SK-N-SH (cell line): ENCODE data around the gene SPIRE2. TPM values are rescaled to one million over a fixed set of nuclear protein-coding genes. Genes with fewer than 3 reads are reported as not detected.

ENCODE experiments used
- CTCF ChIA-PET: fragments of 300-600, 350-600 bp; formaldehyde crosslinking; extraction: SDS; loops from one replicate; lab custom pipeline; 2021; lab: Yijun Ruan, JAX
- POLR2A ChIA-PET: fragments of 350-600 bp; sonication (Branson Sonifier 250); formaldehyde crosslinking; extraction: SDS; loops from one replicate; lab custom pipeline; 2020; ENCODE audit warnings: antibody characterized with exemption, inconsistent platforms; lab: Yijun Ruan, JAX
- DNase-seq: peaks from one replicate; pipeline ENCODE4 v3.0.0; 2012
- H2AFZ ChIP-seq: fragments of 200-600 bp; sonication (generic); 2 replicates; pipeline ENCODE4 v1.8.1; 2016; ENCODE audit warnings: antibody characterized with exemption, mild to moderate bottlenecking, low read depth
- H3F3A ChIP-seq: fragments of 200-600 bp; sonication (generic); replicated peaks from 2 replicates; pipeline ENCODE3; 2016; ENCODE audit warnings: antibody characterized with exemption, mild to moderate bottlenecking; ENCODE audit not compliant: insufficient read depth
- H3K27ac ChIP-seq, 2 experiments: fragments of 200-500 bp in 1 of 2; fragments of 200-600 bp in 1 of 2; sonication (Bioruptor generic) in 1 of 2; sonication (generic), shearing (Covaris generic) in 1 of 2; 2 replicates each; pipeline versions ENCODE4 v1.5.1 to v1.6.1; 2014 to 2016; ENCODE audit warnings: low read depth in 2 of 2, inconsistent platforms in 1 of 2, low read length in 1 of 2, mild to moderate bottlenecking in 1 of 2, mixed read lengths in 1 of 2
- H3K27me3 ChIP-seq: fragments of 200-600 bp; sonication (generic), shearing (Covaris generic); 2 replicates; pipeline ENCODE4 v1.6.1; 2016; ENCODE audit warnings: mixed run types; ENCODE audit not compliant: insufficient read depth
- H3K36me3 ChIP-seq, 2 experiments: fragments of 200-500 bp in 1 of 2; fragments of 200-600 bp in 1 of 2; sonication (Bioruptor generic) in 1 of 2; sonication (generic) in 1 of 2; replicated peaks in 1 of 2; 2 replicates each; pipeline versions ENCODE3 to v1.5.1; 2014 to 2016; ENCODE audit warnings: low read length in 1 of 2, mild to moderate bottlenecking in 1 of 2; ENCODE audit not compliant: insufficient read depth in 2 of 2, control insufficient read depth in 1 of 2
- H3K4me1 ChIP-seq, 2 experiments: fragments of 200-500 bp in 1 of 2; fragments of 200-600 bp in 1 of 2; sonication (Bioruptor generic) in 1 of 2; sonication (generic), shearing (Covaris generic) in 1 of 2; 2 replicates each; pipeline versions ENCODE4 v1.5.1 to v1.6.1; 2014 to 2016; ENCODE audit warnings: low read depth in 1 of 2, low read length in 1 of 2, mixed run types in 1 of 2; ENCODE audit not compliant: insufficient read depth in 2 of 2, control insufficient read depth in 1 of 2
- H3K4me2 ChIP-seq: fragments of 200-600 bp; sonication (generic), shearing (Covaris generic); 2 replicates; pipeline ENCODE4 v1.6.1; 2017; ENCODE audit warnings: mixed run types
- H3K4me3 ChIP-seq, 2 experiments: fragments of 200-500 bp in 1 of 2; fragments of 200-600 bp in 1 of 2; sonication (Bioruptor generic) in 1 of 2; sonication (generic), shearing (Covaris generic) in 1 of 2; 2 replicates each; pipeline versions ENCODE4 v1.5.1 to v1.8.1; 2014 to 2016; ENCODE audit warnings: low read depth in 2 of 2, inconsistent platforms in 1 of 2, low read length in 1 of 2, mild to moderate bottlenecking in 1 of 2, mixed read lengths in 1 of 2, moderate library complexity in 1 of 2
- H3K79me2 ChIP-seq: fragments of 200-600 bp; sonication (generic); 2 replicates; pipeline ENCODE4 v1.8.1; 2017; ENCODE audit warnings: mild to moderate bottlenecking; ENCODE audit not compliant: insufficient read depth
- H3K9ac ChIP-seq: fragments of 200-600 bp; sonication (generic); 2 replicates; pipeline ENCODE4 v1.6.1; 2017; ENCODE audit warnings: mixed run types
- H3K9me2 ChIP-seq: fragments of 200-600 bp; sonication (generic); 2 replicates; pipeline ENCODE4 v1.6.1; 2017; ENCODE audit warnings: mixed run types
- H3K9me3 ChIP-seq: fragments of 200-600 bp; sonication (generic); 2 replicates; pipeline ENCODE4 v1.6.1; 2017; ENCODE audit warnings: mixed run types, mild to moderate bottlenecking, moderate library complexity
- H4K20me1 ChIP-seq: fragments of 200-600 bp; sonication (generic); 2 replicates; pipeline ENCODE4 v1.6.1; 2017; ENCODE audit warnings: mild to moderate bottlenecking, mixed run types; ENCODE audit not compliant: insufficient read depth
- CHD2 ChIP-seq: fragments of 150-350 bp; IDR thresholded peaks from 2 replicates; pipeline ENCODE4 v1.6.1; 2018; ENCODE audit warnings: low read length; ENCODE audit not compliant: partially characterized antibody
- EP300 ChIP-seq, 2 experiments: IDR thresholded peaks; 2 replicates each; pipeline versions ENCODE4 v1.4.0 to v1.6.1; 2012; ENCODE audit warnings: borderline replicate concordance in 1 of 2, low read depth in 1 of 2, low read length in 1 of 2
- EZH2phosphoT487 ChIP-seq: fragments of 200-600 bp; sonication (generic); IDR thresholded peaks from 2 replicates; pipeline ENCODE4 v1.6.1; 2017; ENCODE audit warnings: low read depth, mixed run types, mild to moderate bottlenecking, antibody characterized with exemption, moderate library complexity, borderline replicate concordance
- GABPA ChIP-seq: IDR thresholded peaks from 2 replicates; pipeline ENCODE4 v1.4.0; 2012; ENCODE audit warnings: low read depth, mild to moderate bottlenecking
- JUND ChIP-seq: IDR thresholded peaks from 2 replicates; pipeline ENCODE4 v1.4.0; 2012
- MEF2A ChIP-seq: IDR thresholded peaks from 2 replicates; pipeline ENCODE4 v1.4.0; 2012; ENCODE audit warnings: low read depth, borderline replicate concordance
- MXI1 ChIP-seq: IDR thresholded peaks from 2 replicates; pipeline ENCODE4 v1.6.1; 2012; ENCODE audit warnings: mild to moderate bottlenecking, low read depth, low read length, improper control_type of control experiment
- NFIC ChIP-seq: IDR thresholded peaks from 2 replicates; pipeline ENCODE4 v1.4.0; 2012; ENCODE audit warnings: borderline replicate concordance
- NRF1 ChIP-seq: IDR thresholded peaks from 2 replicates; pipeline ENCODE4 v1.6.1; 2012; ENCODE audit warnings: low read depth, mild to moderate bottlenecking, low read length
- POLR2AphosphoS5 ChIP-seq: IDR thresholded peaks from 2 replicates; pipeline ENCODE4 v1.6.1; 2012; ENCODE audit warnings: low read depth, low read length
- RAD21 ChIP-seq: IDR thresholded peaks from 2 replicates; pipeline ENCODE4 v1.6.1; 2012; ENCODE audit warnings: mild to moderate bottlenecking, low read length
- RFX5 ChIP-seq: IDR thresholded peaks from 2 replicates; pipeline ENCODE4 v1.6.1; 2012; ENCODE audit warnings: mild to moderate bottlenecking, improper control_type of control experiment, low read length
- RXRA ChIP-seq: IDR thresholded peaks from 2 replicates; pipeline ENCODE4 v1.4.0; 2012; ENCODE audit warnings: low read depth, mild to moderate bottlenecking, borderline replicate concordance
- SMC3 ChIP-seq: IDR thresholded peaks from 2 replicates; pipeline ENCODE4 v1.6.1; 2012; ENCODE audit warnings: low read depth, low read length, improper control_type of control experiment
- TCF12 ChIP-seq: IDR thresholded peaks from 2 replicates; pipeline ENCODE4 v1.4.0; 2012
- TEAD4 ChIP-seq: IDR thresholded peaks from 2 replicates; pipeline ENCODE4 v1.4.0; 2012; ENCODE audit warnings: mild to moderate bottlenecking, borderline replicate concordance; ENCODE audit not compliant: insufficient read depth
- WGBS: methylation state at CpG from one replicate; pipeline ENCODE4 v1.1.6; 2017; ENCODE audit warnings: low lambda C conversion rate; 5-methylcytosine and 5-hydroxymethylcytosine counted together
- polyA plus RNA-seq, 3 experiments: library from polyadenylated mRNA; depleted of rRNA; stranded (reverse); fragments of >200 nt; gene quantifications; 2 replicates each; pipeline ENCODE4 v1.2.3, GENCODE V29; 2012
- TF ChIP-seq, protein P1 (sequence below): fragments of 150-350 bp; IDR thresholded peaks from 2 replicates; pipeline ENCODE4 v1.6.1; 2017; ENCODE audit warnings: antibody characterized with exemption, low read length, low read depth, borderline replicate concordance
- TF ChIP-seq, protein P2 (sequence below): fragments of 150-350 bp; IDR thresholded peaks from 2 replicates; pipeline ENCODE4 v1.6.1; 2016; ENCODE audit warnings: mild to moderate bottlenecking, low read depth, low read length
- TF ChIP-seq, protein P3 (sequence below): fragments of 200-600 bp; sonication (generic); IDR thresholded peaks from 2 replicates; pipeline ENCODE4 v1.6.1; 2017; ENCODE audit warnings: antibody characterized with exemption, mild to moderate bottlenecking, moderate library complexity
- TF ChIP-seq, protein P4 (sequence below): IDR thresholded peaks from 2 replicates; pipeline ENCODE4 v1.4.0; 2012; ENCODE audit warnings: low read depth, borderline replicate concordance

SPIRE2 gene
- polyA plus RNA-seq, 1 of the 3 experiments (the other 2 are of a cell fraction), result 15.3 TPM

DNA sequence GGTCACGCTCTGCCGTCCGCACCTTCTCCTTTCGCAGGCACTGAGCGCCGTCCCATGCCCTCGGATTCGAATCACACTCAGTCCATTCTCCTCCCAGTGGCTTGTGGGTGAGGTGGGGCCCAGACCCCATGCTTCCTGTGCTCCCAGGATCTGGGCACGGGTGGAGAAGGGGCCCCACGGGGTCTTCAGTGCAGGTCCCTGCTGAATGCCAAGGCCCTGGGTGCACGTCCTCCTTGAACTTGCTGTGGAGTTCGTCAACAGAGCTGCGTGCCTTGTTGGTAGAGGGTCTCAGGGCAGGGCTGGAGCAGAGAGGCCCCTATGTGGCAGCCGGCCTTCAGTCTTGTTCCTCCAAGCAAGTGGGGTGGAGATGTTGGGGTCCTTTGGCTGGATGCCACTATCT, 83.1 kb downstream of the SPIRE2 start:
- H3K27me3 ChIP-seq, result no peaks in the 10 kb centered on the region
- CTCF ChIA-PET, result interaction anchor here (1.0 to 7.0 kb wide), 6 partner anchors 7 to 187 kb away, joined by 3 to 53 read pairs (median 8); partner anchors contain the start of genes MC1R, TCF25 and TUBB3
- no peak overlapping the region for H3K27ac ChIP-seq
- no peak overlapping the region for H2AFZ ChIP-seq
- H3K9me2 ChIP-seq, result no peaks in the 10 kb centered on the region
- no peak overlapping the region for H3K9ac ChIP-seq
- H3K79me2 ChIP-seq, result no peaks in the 10 kb centered on the region
- no peaks in the 10 kb centered on the region for H3K9me3 ChIP-seq
- TF ChIP-seq MXI1 (no peak), EZH2phosphoT487 (no peak), TEAD4 (no peak), CHD2 (no peak), JUND (no peak), RFX5 (no peak), NRF1 (no peak)
- TF ChIP-seq, protein P1, sequence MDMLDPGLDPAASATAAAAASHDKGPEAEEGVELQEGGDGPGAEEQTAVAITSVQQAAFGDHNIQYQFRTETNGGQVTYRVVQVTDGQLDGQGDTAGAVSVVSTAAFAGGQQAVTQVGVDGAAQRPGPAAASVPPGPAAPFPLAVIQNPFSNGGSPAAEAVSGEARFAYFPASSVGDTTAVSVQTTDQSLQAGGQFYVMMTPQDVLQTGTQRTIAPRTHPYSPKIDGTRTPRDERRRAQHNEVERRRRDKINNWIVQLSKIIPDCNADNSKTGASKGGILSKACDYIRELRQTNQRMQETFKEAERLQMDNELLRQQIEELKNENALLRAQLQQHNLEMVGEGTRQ, result no peak
- POLR2A ChIA-PET, result interaction anchor here (0.7 kb wide), 1 partner anchor 13 kb away, joined by 3 read pairs; no protein-coding TSS in a partner anchor
- H4K20me1 ChIP-seq, result no peaks in the 10 kb centered on the region
- H3K36me3 ChIP-seq, result peaks cover 16 to 32% of the 10 kb centered on the region in 2 experiments
- H3F3A ChIP-seq, result peaks cover 11% of the 10 kb centered on the region
- DNase-seq, result no peak
- 95% methylated on average over 11 of the region's 14 CpGs for WGBS
- H3K4me1 ChIP-seq, result peaks cover 0 to 3% of the 10 kb centered on the region in 2 experiments; a peak in 1 of 4 replicates
- H3K4me2 ChIP-seq, result no peak overlapping the region
- H3K4me3 ChIP-seq, result no peak overlapping the region

DNA sequence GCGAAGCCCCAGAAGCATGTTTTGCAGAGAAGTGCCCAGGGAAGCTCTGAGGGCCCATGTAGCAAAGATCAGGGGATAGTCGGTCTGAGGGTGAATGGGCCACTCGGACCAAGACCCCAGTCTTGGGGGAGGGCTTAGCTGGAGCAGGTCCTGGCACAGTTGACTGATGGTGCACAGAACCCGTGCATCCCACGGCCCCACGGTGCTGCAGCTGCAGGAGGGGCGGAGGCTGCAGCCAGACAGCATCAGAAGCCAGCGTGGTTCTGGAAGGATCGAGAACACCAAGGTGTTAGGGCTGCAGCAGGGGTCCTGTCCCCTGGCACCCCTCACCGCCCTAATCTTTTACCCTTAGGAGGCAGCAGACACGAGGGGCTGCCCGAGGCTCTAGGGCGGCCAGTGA, 83.9 kb downstream of the SPIRE2 start:
- WGBS, result 97% methylated on average over 3 of the region's 13 CpGs
- POLR2A ChIA-PET, result interaction anchor here (0.7 to 1.4 kb wide), 2 partner anchors 10 to 12 kb away, joined by 3 to 6 read pairs; no protein-coding TSS in a partner anchor

More for the DNA sequence above, 83.9 kb downstream of the SPIRE2 start:
- Histone ChIP-seq H3K4me1 (peaks cover 0 to 3% of the 10 kb centered on the region in 2 experiments; a peak in 1 of 4 replicates), H3K27me3 (no peaks in the 10 kb centered on the region), H3K9me3 (no peaks in the 10 kb centered on the region), H3F3A (peaks cover 11% of the 10 kb centered on the region), H3K4me2 (no peak overlapping the region), H3K9ac (no peak overlapping the region), H3K36me3 (peaks cover 16 to 25% of the 10 kb centered on the region in 2 experiments), H3K9me2 (no peaks in the 10 kb centered on the region), H3K79me2 (no peaks in the 10 kb centered on the region), H3K27ac (no peak overlapping the region), H2AFZ (no peak overlapping the region), H4K20me1 (no peaks in the 10 kb centered on the region), H3K4me3 (no peak overlapping the region)
- no peak for TF ChIP-seq RXRA
- TF ChIP-seq, protein P2, sequence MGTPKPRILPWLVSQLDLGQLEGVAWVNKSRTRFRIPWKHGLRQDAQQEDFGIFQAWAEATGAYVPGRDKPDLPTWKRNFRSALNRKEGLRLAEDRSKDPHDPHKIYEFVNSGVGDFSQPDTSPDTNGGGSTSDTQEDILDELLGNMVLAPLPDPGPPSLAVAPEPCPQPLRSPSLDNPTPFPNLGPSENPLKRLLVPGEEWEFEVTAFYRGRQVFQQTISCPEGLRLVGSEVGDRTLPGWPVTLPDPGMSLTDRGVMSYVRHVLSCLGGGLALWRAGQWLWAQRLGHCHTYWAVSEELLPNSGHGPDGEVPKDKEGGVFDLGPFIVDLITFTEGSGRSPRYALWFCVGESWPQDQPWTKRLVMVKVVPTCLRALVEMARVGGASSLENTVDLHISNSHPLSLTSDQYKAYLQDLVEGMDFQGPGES, result no peak
- TF ChIP-seq, protein P3, sequence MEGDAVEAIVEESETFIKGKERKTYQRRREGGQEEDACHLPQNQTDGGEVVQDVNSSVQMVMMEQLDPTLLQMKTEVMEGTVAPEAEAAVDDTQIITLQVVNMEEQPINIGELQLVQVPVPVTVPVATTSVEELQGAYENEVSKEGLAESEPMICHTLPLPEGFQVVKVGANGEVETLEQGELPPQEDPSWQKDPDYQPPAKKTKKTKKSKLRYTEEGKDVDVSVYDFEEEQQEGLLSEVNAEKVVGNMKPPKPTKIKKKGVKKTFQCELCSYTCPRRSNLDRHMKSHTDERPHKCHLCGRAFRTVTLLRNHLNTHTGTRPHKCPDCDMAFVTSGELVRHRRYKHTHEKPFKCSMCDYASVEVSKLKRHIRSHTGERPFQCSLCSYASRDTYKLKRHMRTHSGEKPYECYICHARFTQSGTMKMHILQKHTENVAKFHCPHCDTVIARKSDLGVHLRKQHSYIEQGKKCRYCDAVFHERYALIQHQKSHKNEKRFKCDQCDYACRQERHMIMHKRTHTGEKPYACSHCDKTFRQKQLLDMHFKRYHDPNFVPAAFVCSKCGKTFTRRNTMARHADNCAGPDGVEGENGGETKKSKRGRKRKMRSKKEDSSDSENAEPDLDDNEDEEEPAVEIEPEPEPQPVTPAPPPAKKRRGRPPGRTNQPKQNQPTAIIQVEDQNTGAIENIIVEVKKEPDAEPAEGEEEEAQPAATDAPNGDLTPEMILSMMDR, result no peak
- no peak for TF ChIP-seq RAD21
- no peak for TF ChIP-seq NFIC
- no peak for TF ChIP-seq TEAD4
- no peak for TF ChIP-seq EP300 (IDR thresholded peaks at IDR 0.05; ENCODE audit: borderline replicate concordance in 1 of 2, low read depth in 1 of 2, low read length in 1 of 2)
- no peak for TF ChIP-seq GABPA
- no peak for TF ChIP-seq MEF2A
- no peak for TF ChIP-seq POLR2AphosphoS5
- TF ChIP-seq SMC3, result no peak
- no peak for TF ChIP-seq NRF1
- TF ChIP-seq, protein P4, sequence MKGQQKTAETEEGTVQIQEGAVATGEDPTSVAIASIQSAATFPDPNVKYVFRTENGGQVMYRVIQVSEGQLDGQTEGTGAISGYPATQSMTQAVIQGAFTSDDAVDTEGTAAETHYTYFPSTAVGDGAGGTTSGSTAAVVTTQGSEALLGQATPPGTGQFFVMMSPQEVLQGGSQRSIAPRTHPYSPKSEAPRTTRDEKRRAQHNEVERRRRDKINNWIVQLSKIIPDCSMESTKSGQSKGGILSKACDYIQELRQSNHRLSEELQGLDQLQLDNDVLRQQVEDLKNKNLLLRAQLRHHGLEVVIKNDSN, result no peak
- TF ChIP-seq MXI1, result no peak
- TF ChIP-seq TCF12, result no peak
- TF ChIP-seq JUND, result no peak
- DNase-seq, result no peak
- CTCF ChIA-PET, result interaction anchor here (7.0 kb wide), 1 partner anchor 11 kb away, joined by 53 read pairs; the partner anchor contains the start of gene TUBB3
